ENCODE measurements around the gene C14orf180.

C14orf180 gene

DNA sequence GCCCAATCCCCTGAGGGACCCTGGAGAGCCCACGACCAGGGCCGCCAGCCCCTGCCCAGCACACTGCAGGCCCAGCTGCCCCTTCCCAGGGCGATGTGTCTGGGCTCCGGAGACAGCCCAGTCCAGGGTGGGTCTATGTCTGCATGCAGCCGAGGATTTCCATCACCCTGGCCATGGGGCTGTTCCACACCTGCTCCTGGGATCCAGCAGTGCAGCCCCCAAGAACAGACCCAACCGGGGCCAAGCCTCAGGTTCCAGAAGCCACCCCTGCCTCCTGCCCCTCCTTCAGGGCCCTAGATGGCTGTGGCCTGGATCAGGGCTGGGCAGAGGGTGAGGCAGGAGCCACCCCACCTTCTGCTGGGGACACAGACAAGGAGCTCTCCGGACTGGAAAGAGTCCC, 11.5 kb downstream of the C14orf180 start:
- Histone ChIP-seq H3K36me3 (ENCODE audit: control insufficient read depth, insufficient read depth, low read length) (no peaks in the 10 kb centered on the region), H3K9ac (ENCODE audit: low read depth, low read length) (no peak overlapping the region), H3K4me3 (ENCODE audit: low read depth, low read length) (no peak overlapping the region), H3K4me1 (ENCODE audit: control insufficient read depth, insufficient read depth, low read length) (no peaks in the 10 kb centered on the region), H3K27me3 (ENCODE audit: control insufficient read depth, insufficient read depth, low read length) (no peaks in the 10 kb centered on the region), H3K27ac (ENCODE audit: low read depth, low read length) (no peak overlapping the region), H3K9me3 (ENCODE audit: control insufficient read depth, insufficient read depth, low read length) (no peaks in the 10 kb centered on the region)

DNA sequence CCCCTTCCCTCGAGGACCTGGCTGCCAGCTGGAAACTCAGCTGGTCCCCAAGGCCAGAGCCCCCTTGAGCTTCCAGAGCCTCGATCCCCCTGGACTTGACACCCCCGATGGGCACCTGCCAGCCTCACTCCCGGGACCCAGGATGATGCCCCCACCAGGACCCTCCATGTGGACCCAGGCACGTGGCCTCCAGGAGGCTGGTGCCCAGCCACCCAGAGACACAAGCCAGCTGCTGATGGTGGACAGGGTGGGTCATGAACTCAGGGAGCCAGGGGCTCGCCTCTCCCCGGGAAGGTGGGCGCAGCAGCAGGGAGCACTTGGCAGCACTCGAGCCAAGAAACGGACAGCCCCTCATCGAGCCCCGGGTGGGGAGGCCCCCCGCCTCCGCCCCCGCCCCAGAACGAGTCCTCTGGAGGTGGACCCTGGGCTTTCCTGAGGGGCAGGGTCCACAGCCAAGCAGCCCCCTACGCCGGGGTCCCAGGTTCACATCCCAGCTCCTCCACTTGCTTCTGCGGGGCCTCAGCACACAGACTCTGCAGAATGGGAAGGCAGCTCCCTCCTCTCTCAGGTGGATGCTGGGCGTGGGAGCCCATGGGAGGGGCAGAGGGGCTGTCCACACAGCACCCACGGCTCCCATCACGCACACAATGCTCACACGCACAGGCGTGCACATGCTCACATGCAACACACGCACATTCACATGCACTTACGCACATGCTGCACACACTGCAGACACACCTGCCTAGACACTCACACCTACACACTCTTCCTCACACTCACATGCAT, 12.1 kb downstream of the C14orf180 start:
- H3K4me1 ChIP-seq (ENCODE audit: control insufficient read depth, insufficient read depth, low read length), result no peaks in the 10 kb centered on the region
- H3K36me3 ChIP-seq (ENCODE audit: control insufficient read depth, insufficient read depth, low read length), result no peaks in the 10 kb centered on the region
- no peaks in the 10 kb centered on the region for H3K9me3 ChIP-seq (ENCODE audit: control insufficient read depth, insufficient read depth, low read length)
- no peak overlapping the region for H3K9ac ChIP-seq (ENCODE audit: low read depth, low read length)
- H3K27ac ChIP-seq (ENCODE audit: low read depth, low read length), result no peak overlapping the region
- H3K27me3 ChIP-seq (ENCODE audit: control insufficient read depth, insufficient read depth, low read length), result no peaks in the 10 kb centered on the region
- no peak overlapping the region for H3K4me3 ChIP-seq (ENCODE audit: low read depth, low read length)

GRCh38 chr14:104592292-104592672, 12.7 kb downstream of the C14orf180 start:
- Histone ChIP-seq H3K27ac (ENCODE audit: low read depth, low read length) (no peak overlapping the region), H3K9me3 (ENCODE audit: control insufficient read depth, insufficient read depth, low read length) (no peaks in the 10 kb centered on the region), H3K9ac (ENCODE audit: low read depth, low read length) (no peak overlapping the region), H3K4me3 (ENCODE audit: low read depth, low read length) (no peak overlapping the region), H3K27me3 (ENCODE audit: control insufficient read depth, insufficient read depth, low read length) (no peaks in the 10 kb centered on the region), H3K36me3 (ENCODE audit: control insufficient read depth, insufficient read depth, low read length) (no peaks in the 10 kb centered on the region), H3K4me1 (ENCODE audit: control insufficient read depth, insufficient read depth, low read length) (no peaks in the 10 kb centered on the region)

DNA sequence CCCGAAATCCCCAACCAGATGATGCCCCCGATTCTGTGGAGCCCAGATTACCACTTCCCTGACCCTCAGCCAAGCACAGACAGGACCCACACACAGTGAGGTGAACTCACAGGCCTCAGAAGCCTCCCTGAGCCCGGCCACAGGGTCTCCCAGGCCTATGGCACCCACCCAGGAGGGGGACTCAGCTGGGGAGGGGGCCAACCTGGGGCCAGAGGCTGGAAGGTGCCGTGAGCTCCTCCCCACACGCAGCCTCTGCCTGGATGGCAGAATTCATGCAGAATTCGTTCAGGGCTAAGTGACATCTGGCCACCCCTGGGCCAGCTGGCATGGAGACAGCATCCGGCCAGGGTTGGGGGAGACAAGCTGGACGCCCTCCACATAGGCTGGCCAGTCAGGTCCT, 13.2 kb downstream of the C14orf180 start:
- Histone ChIP-seq H3K9ac (ENCODE audit: low read depth, low read length) (no peak overlapping the region), H3K9me3 (ENCODE audit: control insufficient read depth, insufficient read depth, low read length) (no peaks in the 10 kb centered on the region), H3K4me3 (ENCODE audit: low read depth, low read length) (no peak overlapping the region), H3K27me3 (ENCODE audit: control insufficient read depth, insufficient read depth, low read length) (no peaks in the 10 kb centered on the region), H3K4me1 (ENCODE audit: control insufficient read depth, insufficient read depth, low read length) (no peaks in the 10 kb centered on the region), H3K36me3 (ENCODE audit: control insufficient read depth, insufficient read depth, low read length) (no peaks in the 10 kb centered on the region), H3K27ac (ENCODE audit: low read depth, low read length) (no peak overlapping the region)

DNA sequence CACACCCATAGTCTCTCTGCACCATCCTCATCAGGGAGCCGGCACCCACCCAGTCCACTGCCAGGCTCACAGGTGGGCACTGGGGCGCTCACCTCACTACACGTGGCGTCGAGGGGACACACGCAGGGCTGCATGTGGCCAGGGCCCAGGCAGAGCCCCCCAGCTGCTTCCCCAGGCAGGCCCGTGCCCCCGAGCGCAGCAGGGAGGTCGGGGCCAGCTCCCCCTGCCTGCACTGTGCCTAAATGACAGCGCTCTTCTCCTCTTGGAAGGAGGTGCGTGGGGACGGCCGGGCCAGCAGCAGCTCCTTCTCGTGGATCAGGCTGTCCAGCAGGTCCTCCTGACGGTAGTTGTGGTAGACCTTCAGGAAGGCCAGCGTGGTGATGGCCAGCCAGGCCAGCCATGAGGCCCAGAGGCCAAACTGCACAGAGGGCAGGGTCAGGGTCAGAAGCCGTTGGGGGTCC, 13.7 kb downstream of the C14orf180 start:
- Histone ChIP-seq H3K27me3 (ENCODE audit: control insufficient read depth, insufficient read depth, low read length) (no peaks in the 10 kb centered on the region), H3K4me1 (ENCODE audit: control insufficient read depth, insufficient read depth, low read length) (no peaks in the 10 kb centered on the region), H3K36me3 (ENCODE audit: control insufficient read depth, insufficient read depth, low read length) (no peaks in the 10 kb centered on the region), H3K4me3 (ENCODE audit: low read depth, low read length) (no peak overlapping the region), H3K9me3 (ENCODE audit: control insufficient read depth, insufficient read depth, low read length) (no peaks in the 10 kb centered on the region), H3K27ac (ENCODE audit: low read depth, low read length) (no peak overlapping the region), H3K9ac (ENCODE audit: low read depth, low read length) (no peak overlapping the region)

- H3K9me3 ChIP-seq (ENCODE audit: control insufficient read depth, insufficient read depth, low read length), result no peaks in the 10 kb centered on the region
- no peak overlapping the region for H3K4me3 ChIP-seq (ENCODE audit: low read depth, low read length)
- no peaks in the 10 kb centered on the region for H3K27me3 ChIP-seq (ENCODE audit: control insufficient read depth, insufficient read depth, low read length)
- no peak overlapping the region for H3K9ac ChIP-seq (ENCODE audit: low read depth, low read length)
- no peak overlapping the region for H3K27ac ChIP-seq (ENCODE audit: low read depth, low read length)
- no peaks in the 10 kb centered on the region for H3K36me3 ChIP-seq (ENCODE audit: control insufficient read depth, insufficient read depth, low read length)
- H3K4me1 ChIP-seq (ENCODE audit: control insufficient read depth, insufficient read depth, low read length), result no peaks in the 10 kb centered on the region
Observed at GRCh38 chr14:104593710-104594136, 14.2 kb downstream of the C14orf180 start.

- Histone ChIP-seq H3K36me3 (ENCODE audit: control insufficient read depth, insufficient read depth, low read length) (no peaks in the 10 kb centered on the region), H3K27ac (ENCODE audit: low read depth, low read length) (no peak overlapping the region), H3K4me1 (ENCODE audit: control insufficient read depth, insufficient read depth, low read length) (no peaks in the 10 kb centered on the region), H3K9ac (ENCODE audit: low read depth, low read length) (no peak overlapping the region), H3K9me3 (ENCODE audit: control insufficient read depth, insufficient read depth, low read length) (no peaks in the 10 kb centered on the region), H3K4me3 (ENCODE audit: low read depth, low read length) (no peak overlapping the region), H3K27me3 (ENCODE audit: control insufficient read depth, insufficient read depth, low read length) (no peaks in the 10 kb centered on the region)
Observed at GRCh38 chr14:104594310-104595046, 14.9 kb downstream of the C14orf180 start.

DNA sequence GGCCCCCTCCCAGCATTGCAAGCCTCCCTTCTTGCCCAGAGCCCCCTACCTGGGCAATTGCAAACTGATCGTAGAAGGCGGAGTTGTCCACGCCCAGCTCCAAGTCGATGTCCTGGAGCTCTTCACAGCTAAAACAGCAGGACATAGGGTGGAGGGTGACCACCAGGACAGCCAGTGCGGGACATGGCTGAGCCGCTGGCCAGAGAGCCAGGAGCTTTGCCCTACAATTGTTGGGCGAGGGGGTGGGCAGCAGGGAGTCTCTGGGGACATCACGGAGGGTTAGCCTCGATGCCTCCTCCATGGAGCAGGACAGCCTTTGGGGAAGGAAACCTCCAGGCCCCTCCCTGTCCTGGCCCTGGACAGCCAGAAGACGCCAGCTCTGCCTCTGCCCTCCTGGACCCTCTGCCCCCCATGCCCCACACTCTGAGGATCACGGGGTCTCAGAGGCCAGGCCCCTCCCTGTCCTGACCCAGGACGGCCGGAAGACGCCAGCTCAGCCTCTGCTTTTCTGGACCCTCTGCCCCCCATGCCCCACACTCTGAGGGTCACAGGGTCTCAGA, 15.6 kb downstream of the C14orf180 start:
- H3K27ac ChIP-seq (ENCODE audit: low read depth, low read length), result no peak overlapping the region
- H3K9ac ChIP-seq (ENCODE audit: low read depth, low read length), result no peak overlapping the region
- H3K36me3 ChIP-seq (ENCODE audit: control insufficient read depth, insufficient read depth, low read length), result no peaks in the 10 kb centered on the region
- H3K27me3 ChIP-seq (ENCODE audit: control insufficient read depth, insufficient read depth, low read length), result no peaks in the 10 kb centered on the region
- no peaks in the 10 kb centered on the region for H3K9me3 ChIP-seq (ENCODE audit: control insufficient read depth, insufficient read depth, low read length)
- H3K4me1 ChIP-seq (ENCODE audit: control insufficient read depth, insufficient read depth, low read length), result no peaks in the 10 kb centered on the region
- no peak overlapping the region for H3K4me3 ChIP-seq (ENCODE audit: low read depth, low read length)

- H3K4me1 ChIP-seq (ENCODE audit: control insufficient read depth, insufficient read depth, low read length), result no peaks in the 10 kb centered on the region
- H3K9ac ChIP-seq (ENCODE audit: low read depth, low read length), result no peak overlapping the region
- H3K27ac ChIP-seq (ENCODE audit: low read depth, low read length), result no peak overlapping the region
- no peak overlapping the region for H3K4me3 ChIP-seq (ENCODE audit: low read depth, low read length)
- no peaks in the 10 kb centered on the region for H3K27me3 ChIP-seq (ENCODE audit: control insufficient read depth, insufficient read depth, low read length)
- no peaks in the 10 kb centered on the region for H3K36me3 ChIP-seq (ENCODE audit: control insufficient read depth, insufficient read depth, low read length)
- H3K9me3 ChIP-seq (ENCODE audit: control insufficient read depth, insufficient read depth, low read length), result no peaks in the 10 kb centered on the region
Observed at GRCh38 chr14:104595911-104596450, 16.4 kb downstream of the C14orf180 start.

DNA sequence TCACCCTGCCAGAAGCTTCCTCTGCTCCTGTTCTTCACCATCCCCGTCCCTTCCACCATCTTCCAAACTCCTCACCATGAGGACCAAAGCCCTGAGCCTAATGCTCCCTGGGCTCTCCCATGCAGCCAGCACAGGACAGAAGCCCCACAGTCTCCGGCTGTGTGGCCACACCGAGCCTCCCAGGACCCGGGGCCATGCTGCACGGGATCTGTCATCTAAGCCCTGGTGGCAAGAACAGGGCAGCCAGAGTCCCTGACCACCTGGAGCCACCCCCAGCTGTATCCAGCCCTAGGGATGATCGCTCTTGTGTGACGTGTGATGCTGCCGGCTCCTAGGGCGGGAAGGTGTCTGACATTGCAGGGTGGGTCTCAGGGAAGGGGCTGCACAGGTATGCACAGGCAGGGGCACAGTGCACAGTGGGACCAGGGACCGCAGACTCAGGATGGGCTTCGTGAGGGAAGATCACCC, 16.9 kb downstream of the C14orf180 start:
- Histone ChIP-seq H3K9me3 (ENCODE audit: control insufficient read depth, insufficient read depth, low read length) (no peaks in the 10 kb centered on the region), H3K36me3 (ENCODE audit: control insufficient read depth, insufficient read depth, low read length) (no peaks in the 10 kb centered on the region), H3K27me3 (ENCODE audit: control insufficient read depth, insufficient read depth, low read length) (no peaks in the 10 kb centered on the region), H3K9ac (ENCODE audit: low read depth, low read length) (no peak overlapping the region), H3K4me3 (ENCODE audit: low read depth, low read length) (no peak overlapping the region), H3K4me1 (ENCODE audit: control insufficient read depth, insufficient read depth, low read length) (no peaks in the 10 kb centered on the region), H3K27ac (ENCODE audit: low read depth, low read length) (no peak overlapping the region)

- no peaks in the 10 kb centered on the region for H3K9me3 ChIP-seq (ENCODE audit: control insufficient read depth, insufficient read depth, low read length)
Observed at GRCh38 chr14:104596927-104597351, 17.4 kb downstream of the C14orf180 start.

More at GRCh38 chr14:104596927-104597351, 17.4 kb downstream of the C14orf180 start:
- H3K9ac ChIP-seq (ENCODE audit: low read depth, low read length), result no peak overlapping the region
- no peak overlapping the region for H3K27ac ChIP-seq (ENCODE audit: low read depth, low read length)
- no peaks in the 10 kb centered on the region for H3K36me3 ChIP-seq (ENCODE audit: control insufficient read depth, insufficient read depth, low read length)
- H3K4me3 ChIP-seq (ENCODE audit: low read depth, low read length), result no peak overlapping the region
- no peaks in the 10 kb centered on the region for H3K4me1 ChIP-seq (ENCODE audit: control insufficient read depth, insufficient read depth, low read length)
- no peaks in the 10 kb centered on the region for H3K27me3 ChIP-seq (ENCODE audit: control insufficient read depth, insufficient read depth, low read length)

Data from HUES48 (cell line).